ENCODE data around the gene HOMER2. TPM values are rescaled to one million over a fixed set of nuclear protein-coding genes. Genes with fewer than 3 reads are reported as not detected.

Gene HOMER2
- total and polyA plus RNA-seq, 2 of the 4 experiments (the other 2 are of a cell fraction), result 0.54 to 0.79 TPM

DNA sequence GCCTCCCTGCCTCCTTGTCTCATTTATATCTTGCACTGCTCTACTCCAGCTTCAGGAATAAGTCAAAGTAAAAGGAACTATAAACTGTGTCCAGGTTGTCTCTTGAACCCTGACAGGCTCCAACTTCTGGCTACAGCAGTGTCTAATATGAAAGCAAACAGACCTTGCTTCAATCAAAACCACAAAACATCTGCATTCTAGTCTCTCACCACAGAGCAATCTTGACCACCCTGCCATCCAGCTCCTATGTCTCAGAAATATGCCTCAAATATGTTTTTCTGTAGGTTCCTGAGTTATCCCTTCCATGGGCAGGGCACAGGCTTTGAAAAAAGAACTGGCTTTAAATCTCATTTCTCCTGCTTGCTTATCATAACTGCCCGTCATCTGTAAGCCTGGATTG lies 20.5 kb upstream of the HOMER2 start:
- ATAC-seq (ENCODE audit: low read depth) (no peak), DNase-seq (no peak)
- Histone ChIP-seq H3K18ac (ENCODE audit: low read depth, low read length) (no peak overlapping the region), H3K79me1 (ENCODE audit: low read depth in 1 of 2, low read length in 2 of 2) (no peaks in the 10 kb centered on the region), H3K14ac (replicated peaks; ENCODE audit: low read depth, low read length) (no peak overlapping the region), H3K23ac (ENCODE audit: low read depth, low read length) (no peak overlapping the region), H3K9ac (ENCODE audit: low read depth, low read length) (no peak overlapping the region), H2AK9ac (replicated peaks; ENCODE audit: low read depth, low read length, poor library complexity) (no peak overlapping the region), H4K8ac (ENCODE audit: low read depth in 2 of 2, low read length in 2 of 2) (no peak overlapping the region), H2BK5ac (ENCODE audit: low read depth, low read length, poor library complexity, severe bottlenecking) (no peak overlapping the region), H3K4ac (ENCODE audit: low read depth, low read length) (no peak overlapping the region), H2BK15ac (ENCODE audit: low read depth, low read length) (no peak overlapping the region), H3K4me2 (ENCODE audit: low read depth, low read length) (no peak overlapping the region), H4K5ac (ENCODE audit: low read depth, low read length) (no peak overlapping the region), H3K36me3 (ENCODE audit: control insufficient read depth, insufficient read depth, low read length) (no peaks in the 10 kb centered on the region), H2AFZ (replicated peaks; ENCODE audit: low read length, poor library complexity) (no peak overlapping the region), H4K91ac (ENCODE audit: insufficient read depth, low read depth, low read length) (no peak overlapping the region), H3K4me3 (ENCODE audit: insufficient read depth, low read depth, low read length) (no peak overlapping the region), H3K9me3 (ENCODE audit: control insufficient read depth, insufficient read depth, low read length) (no peaks in the 10 kb centered on the region), H3K27ac (ENCODE audit: insufficient read depth, low read length) (no peak overlapping the region), H2AK5ac (ENCODE audit: low read depth, low read length) (no peak overlapping the region), H3K4me1 (ENCODE audit: control insufficient read depth, insufficient read depth, low read length) (no peaks in the 10 kb centered on the region), H2BK120ac (ENCODE audit: low read depth, low read length) (no peak overlapping the region), H3K56ac (ENCODE audit: extremely low read depth, insufficient read depth, low read length) (no peak overlapping the region), H2BK20ac (ENCODE audit: low read depth, low read length) (no peak overlapping the region), H4K20me1 (ENCODE audit: insufficient read depth, low read length) (no peaks in the 10 kb centered on the region), H3K27me3 (ENCODE audit: control insufficient read depth, insufficient read depth, low read length) (no peaks in the 10 kb centered on the region), H3K9me1 (ENCODE audit: insufficient read depth, low read length) (no peaks in the 10 kb centered on the region)
- TF ChIP-seq CHD1 (IDR thresholded peaks at IDR 0.05; ENCODE audit: low read depth, low read length) (no peak), MXI1 (IDR thresholded peaks at IDR 0.05; ENCODE audit: borderline replicate concordance, low read depth, low read length) (no peak), RAD21 (IDR thresholded peaks at IDR 0.05; ENCODE audit: low read length) (no peak), CEBPB (IDR thresholded peaks at IDR 0.05; ENCODE audit: low read depth, low read length) (no peak), NFE2L2 (IDR thresholded peaks at IDR 0.05; ENCODE audit: low read depth, low read length) (no peak), RCOR1 (IDR thresholded peaks at IDR 0.05; ENCODE audit: insufficient replicate concordance, low read length) (no peak), MAZ (IDR thresholded peaks at IDR 0.05; ENCODE audit: borderline replicate concordance, low read depth, low read length) (no peak), BHLHE40 (IDR thresholded peaks at IDR 0.05; ENCODE audit: low read depth, low read length) (no peak), FOS (IDR thresholded peaks at IDR 0.05; ENCODE audit: low read depth, low read length) (no peak), POLR2A (IDR thresholded peaks at IDR 0.05; ENCODE audit: low read depth, low read length) (no peak), SMC3 (IDR thresholded peaks at IDR 0.05; ENCODE audit: low read depth, low read length) (no peak), MAFK (IDR thresholded peaks at IDR 0.05; ENCODE audit: low read depth, low read length) (no peak)
- TF ChIP-seq, protein P1, sequence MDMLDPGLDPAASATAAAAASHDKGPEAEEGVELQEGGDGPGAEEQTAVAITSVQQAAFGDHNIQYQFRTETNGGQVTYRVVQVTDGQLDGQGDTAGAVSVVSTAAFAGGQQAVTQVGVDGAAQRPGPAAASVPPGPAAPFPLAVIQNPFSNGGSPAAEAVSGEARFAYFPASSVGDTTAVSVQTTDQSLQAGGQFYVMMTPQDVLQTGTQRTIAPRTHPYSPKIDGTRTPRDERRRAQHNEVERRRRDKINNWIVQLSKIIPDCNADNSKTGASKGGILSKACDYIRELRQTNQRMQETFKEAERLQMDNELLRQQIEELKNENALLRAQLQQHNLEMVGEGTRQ (IDR thresholded peaks at IDR 0.05; ENCODE audit: low read depth, low read length), result no peak
- TF ChIP-seq, protein P2, sequence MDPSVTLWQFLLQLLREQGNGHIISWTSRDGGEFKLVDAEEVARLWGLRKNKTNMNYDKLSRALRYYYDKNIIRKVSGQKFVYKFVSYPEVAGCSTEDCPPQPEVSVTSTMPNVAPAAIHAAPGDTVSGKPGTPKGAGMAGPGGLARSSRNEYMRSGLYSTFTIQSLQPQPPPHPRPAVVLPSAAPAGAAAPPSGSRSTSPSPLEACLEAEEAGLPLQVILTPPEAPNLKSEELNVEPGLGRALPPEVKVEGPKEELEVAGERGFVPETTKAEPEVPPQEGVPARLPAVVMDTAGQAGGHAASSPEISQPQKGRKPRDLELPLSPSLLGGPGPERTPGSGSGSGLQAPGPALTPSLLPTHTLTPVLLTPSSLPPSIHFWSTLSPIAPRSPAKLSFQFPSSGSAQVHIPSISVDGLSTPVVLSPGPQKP (IDR thresholded peaks at IDR 0.05; ENCODE audit: borderline replicate concordance, low read depth, low read length), result no peak
- TF ChIP-seq, protein P3, sequence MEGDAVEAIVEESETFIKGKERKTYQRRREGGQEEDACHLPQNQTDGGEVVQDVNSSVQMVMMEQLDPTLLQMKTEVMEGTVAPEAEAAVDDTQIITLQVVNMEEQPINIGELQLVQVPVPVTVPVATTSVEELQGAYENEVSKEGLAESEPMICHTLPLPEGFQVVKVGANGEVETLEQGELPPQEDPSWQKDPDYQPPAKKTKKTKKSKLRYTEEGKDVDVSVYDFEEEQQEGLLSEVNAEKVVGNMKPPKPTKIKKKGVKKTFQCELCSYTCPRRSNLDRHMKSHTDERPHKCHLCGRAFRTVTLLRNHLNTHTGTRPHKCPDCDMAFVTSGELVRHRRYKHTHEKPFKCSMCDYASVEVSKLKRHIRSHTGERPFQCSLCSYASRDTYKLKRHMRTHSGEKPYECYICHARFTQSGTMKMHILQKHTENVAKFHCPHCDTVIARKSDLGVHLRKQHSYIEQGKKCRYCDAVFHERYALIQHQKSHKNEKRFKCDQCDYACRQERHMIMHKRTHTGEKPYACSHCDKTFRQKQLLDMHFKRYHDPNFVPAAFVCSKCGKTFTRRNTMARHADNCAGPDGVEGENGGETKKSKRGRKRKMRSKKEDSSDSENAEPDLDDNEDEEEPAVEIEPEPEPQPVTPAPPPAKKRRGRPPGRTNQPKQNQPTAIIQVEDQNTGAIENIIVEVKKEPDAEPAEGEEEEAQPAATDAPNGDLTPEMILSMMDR (conservative IDR thresholded peaks at IDR 0.05; ENCODE audit: low read depth, low read length), result no peak
- dilution Hi-C loops (cut with HindIII; ENCODE audit: low sequenced_read_pairs, unreplicated experiment) (no loop called here), in situ Hi-C loops (cut with MboI; ENCODE audit: low sequenced_read_pairs) (no loop called here), intact Hi-C loops (cut with micrococcal nuclease) (no loop called here)
- WGBS, 2 experiments (ENCODE audit: extremely low coverage in 2 of 2, insufficient read length in 1 of 2), result no CpG with 5 or more reads among the region's 1 CpG
- CTCF ChIA-PET, result no interaction called here
- POLR2A ChIA-PET (ENCODE audit: unreplicated experiment), result no interaction called here
- BruUV-seq (replicated peaks), result no TSS peak
